NCI-H1092 (cell line): ENCODE results near the gene KANSL1L.
"Not testable (repeated sequence)": the region's sequence is repeated elsewhere in the genome, so short reads cannot be mapped to it uniquely, and the experiment has no call there.

Experiments used
- DNase-seq: peaks from one replicate; lab custom pipeline; 2025; lab: John Stamatoyannopoulos, UW

Gene KANSL1L

GRCh38 chr2:210177115-210177514 is 5.9 kb upstream of the KANSL1L start:
- DNase-seq = not testable (repeated sequence)

DNA sequence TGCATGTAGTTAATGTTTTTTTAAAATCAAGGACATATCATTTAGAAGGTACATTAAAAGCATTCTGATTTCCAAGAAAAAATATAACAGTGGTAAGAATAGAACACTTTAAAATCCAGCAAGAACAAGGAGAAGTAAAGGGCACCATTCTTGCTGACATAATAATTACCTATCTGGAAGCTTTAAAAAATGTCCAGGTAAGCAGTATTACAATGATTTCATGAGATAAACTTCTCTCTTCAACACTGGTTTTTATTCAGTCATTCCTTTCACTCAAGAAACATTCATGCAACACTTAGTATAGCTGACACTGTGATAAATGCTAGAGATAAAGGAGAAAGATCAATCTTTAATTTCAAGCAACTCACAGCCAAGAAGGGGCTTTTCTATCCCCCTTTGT is 2.9 kb upstream of the KANSL1L start:
- DNase-seq = no peak

DNA sequence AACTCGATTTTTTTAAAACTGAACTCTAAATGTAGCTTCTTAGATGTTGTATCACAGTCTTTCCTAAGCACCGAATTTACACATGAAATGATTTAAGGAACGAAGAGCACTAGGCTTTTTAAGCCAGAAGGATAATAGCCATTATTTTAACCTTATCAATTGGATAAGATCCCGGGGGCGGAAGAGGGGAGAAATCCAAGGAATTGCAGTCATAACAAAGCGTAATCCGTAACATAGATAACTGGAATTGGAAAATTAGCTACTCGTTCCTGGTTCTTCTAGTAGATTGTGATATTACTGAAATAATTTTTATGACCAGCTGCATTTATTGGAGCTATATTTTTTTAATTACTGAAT is 988 bp upstream of the KANSL1L start:
- DNase-seq = no peak

GRCh38 chr2:210170446-210171303 is 534 bp downstream of the KANSL1L start:
- DNase-seq = peak; percentile 88

- no peak for DNase-seq
These were observed 1.1 kb downstream of the KANSL1L start for GRCh38 chr2:210170196-210170445.

GRCh38 chr2:210169516-210170195 is 1.6 kb downstream of the KANSL1L start:
- no peak for DNase-seq

- no peak for DNase-seq
These were observed 4.0 kb downstream of the KANSL1L start for GRCh38 chr2:210167227-210167626.

DNA sequence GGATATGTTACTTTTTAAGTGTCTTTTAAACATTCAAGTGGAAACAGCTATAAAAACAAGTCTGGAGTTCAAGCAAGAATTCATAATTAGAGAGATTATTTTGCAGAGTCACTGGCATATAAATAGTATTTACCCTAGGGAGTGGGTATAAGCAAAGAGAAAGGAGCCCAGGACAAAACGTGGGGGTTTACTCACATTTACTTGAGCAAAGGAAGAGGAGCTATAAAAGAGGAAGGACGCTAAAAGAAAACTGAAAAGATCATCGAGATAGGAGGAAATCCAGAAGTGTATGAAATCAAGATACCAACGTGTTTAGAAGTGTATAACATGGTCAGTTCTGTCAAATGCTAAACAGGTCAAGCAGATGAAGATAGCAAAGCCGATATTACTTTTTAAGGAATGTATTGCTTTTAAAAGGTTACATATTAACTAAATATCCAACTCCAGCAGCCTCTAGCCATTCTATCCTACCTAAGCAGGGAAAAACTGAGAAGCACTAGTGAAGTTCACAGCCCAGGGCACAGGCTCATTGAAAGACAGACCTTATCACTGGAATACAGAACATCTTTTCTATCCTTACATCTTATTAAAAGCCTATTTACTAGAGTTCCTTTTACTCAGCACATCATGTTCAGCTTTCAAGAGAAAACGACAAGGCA is 8.6 kb downstream of the KANSL1L start:
- no peak for DNase-seq

DNA sequence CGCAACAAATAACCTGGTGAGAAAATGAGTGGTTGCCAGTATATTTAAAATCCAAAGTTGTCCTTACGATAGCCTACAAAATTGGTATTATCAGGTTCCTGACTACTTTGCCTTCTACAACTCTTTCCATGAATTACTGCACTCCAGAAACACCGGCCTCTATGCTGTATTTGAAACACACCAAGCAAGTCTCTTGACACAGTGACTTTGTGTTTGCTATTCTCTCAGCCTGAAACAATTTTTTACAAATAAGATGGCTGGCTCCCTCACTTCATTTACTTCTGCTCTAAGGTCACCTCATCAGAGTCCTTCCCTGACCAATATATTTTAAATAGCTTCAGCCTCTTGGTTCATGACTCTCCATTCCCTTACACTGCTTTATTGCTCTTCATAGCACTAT is 12.2 kb downstream of the KANSL1L start:
- no peak for DNase-seq

GRCh38 chr2:210158236-210158635 is 13.0 kb downstream of the KANSL1L start:
- no peak for DNase-seq

DNA sequence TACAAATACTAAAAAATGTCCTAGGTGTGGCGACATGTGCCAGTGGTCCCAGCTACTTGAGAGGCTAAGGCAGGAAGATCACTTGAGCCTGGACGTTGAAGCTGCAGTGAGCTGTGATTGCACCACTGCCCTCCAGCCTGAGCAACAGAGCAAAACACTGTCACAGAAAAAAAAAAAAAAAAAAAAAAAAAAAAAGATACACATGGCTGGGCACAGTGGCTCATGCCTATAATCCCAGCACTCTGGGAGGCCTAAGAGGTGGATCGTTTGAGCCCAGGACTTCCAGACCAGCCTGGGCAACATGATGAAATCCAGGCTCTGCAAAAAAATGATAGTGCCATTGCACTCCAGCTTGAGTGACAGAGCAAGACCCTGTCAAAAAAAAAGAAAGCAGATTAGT is 13.7 kb downstream of the KANSL1L start:
- no peak for DNase-seq

DNA sequence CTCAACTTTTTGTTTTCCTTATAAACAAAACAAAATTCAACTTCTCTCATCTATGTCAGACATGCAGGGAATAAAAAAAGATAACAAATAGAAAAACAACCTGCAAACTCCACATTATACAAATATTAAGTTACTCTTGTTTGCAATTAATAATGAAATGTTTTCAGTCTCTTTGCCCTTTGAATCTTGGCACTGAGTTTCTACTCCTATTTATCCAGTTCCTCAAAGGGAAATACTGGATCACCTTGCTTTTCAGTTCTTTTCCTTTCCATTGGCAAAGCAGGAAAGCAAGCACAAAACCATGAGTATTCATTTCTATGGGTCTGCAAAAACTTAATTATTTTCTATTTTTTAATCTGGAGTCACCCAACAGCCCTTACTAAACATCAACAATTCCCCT is 23.6 kb downstream of the KANSL1L start:
- DNase-seq = no peak

DNA sequence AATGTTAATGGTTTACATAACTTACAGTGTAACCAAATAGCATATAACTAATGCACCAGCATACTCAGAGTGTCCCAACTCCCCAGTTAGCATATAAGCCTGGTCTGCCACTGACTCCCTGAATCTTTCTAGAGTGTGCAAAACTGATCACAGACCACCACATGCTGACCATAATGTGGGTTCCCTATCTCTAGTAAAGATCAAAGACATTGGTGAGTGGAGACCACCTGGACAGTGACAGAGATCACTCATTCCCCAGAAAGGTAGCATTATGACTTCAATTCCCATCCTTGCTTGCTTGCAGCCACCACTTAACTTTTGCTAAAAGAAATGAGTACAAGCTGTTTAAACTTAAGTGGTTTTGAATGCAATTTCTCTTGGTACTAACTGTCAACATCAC is 39.0 kb downstream of the KANSL1L start:
- no peak for DNase-seq

DNA sequence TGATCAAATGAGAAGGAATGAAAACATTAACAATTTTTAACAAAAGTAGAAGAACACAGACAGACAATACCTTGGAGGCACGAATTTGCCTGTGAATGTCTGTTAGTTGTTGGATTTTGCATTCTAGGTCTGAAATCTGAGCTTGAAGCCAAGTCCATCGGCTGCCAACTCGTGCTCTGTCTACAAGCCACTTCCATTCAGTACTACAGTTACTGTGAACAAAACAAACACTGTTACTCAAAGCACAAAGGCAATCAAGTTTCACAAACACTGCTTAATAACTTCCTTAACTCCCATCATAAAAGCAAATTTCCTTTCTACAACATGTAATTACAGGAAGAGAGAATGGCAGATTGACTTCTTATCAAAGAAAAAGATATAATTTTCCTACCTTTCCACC is 42.2 kb downstream of the KANSL1L start:
- DNase-seq = no peak

DNA sequence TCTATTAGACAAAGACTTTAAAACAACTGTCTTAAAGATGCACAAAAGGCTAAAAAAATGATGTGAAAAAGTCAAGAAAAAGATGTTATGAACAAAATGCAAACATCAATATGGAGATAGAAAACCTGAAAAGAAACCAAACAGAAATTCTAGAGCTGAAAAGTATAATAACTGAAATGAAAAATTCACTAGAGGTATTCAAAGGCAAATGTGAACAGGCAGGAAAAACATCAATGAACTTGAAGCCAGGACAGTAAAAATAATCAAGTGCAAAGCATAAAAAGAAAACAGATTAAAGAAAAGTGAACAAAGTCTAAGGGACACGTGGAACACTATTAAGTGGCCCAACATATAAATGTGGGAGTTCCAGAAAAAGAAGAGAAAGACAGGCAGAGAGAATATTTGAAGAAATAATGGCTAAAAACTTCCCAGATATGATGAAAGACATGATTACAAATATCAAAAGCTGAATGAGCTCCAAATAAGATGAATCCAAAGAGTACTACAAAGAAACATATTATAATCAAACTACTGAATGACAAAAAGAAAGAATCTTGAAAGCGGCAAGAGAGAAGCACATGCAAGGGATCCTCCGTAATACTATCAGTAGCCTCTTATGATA is 57.5 kb downstream of the KANSL1L start:
- no peak for DNase-seq

DNA sequence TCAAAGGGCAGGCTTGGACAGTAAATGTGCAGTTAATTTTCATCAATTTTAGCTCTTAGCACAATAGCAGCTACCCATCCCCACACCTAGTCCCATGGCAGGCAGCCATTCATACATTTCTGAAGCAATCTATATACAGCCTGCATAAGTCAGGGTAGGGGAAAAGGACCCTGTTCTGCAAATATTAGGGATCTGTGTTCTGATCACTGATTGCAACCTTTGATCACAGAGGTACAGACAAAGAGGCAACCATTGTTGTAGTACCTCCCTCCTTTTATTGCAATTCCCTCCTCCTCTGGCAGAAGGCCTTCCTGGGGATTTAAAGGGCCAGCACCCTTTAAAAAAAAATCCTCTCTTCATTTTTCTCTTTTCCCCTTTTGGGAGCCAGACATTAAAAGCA is 58.3 kb downstream of the KANSL1L start:
- no peak for DNase-seq

- DNase-seq = no peak
These were observed 71.3 kb downstream of the KANSL1L start for GRCh38 chr2:210099940-210100339.

DNA sequence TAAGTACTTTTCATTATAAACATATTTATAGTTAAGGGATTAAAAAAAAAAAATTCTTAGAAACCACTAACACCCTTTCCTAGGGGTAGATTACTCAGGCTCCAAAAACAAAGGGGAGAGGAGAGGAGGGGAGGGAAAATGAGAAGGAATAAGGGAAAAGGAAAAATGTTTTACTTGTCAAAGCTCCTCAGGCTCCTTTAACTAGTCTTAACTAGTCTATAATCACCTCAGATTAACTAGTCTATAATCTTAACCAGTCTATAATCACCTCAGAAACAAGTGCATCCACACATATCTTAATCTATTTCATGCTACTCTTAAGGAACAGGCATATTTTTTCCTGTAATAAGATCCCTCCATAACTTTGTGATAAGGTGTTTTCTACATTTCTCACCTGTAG is 76.4 kb downstream of the KANSL1L start:
- no peak for DNase-seq

DNA sequence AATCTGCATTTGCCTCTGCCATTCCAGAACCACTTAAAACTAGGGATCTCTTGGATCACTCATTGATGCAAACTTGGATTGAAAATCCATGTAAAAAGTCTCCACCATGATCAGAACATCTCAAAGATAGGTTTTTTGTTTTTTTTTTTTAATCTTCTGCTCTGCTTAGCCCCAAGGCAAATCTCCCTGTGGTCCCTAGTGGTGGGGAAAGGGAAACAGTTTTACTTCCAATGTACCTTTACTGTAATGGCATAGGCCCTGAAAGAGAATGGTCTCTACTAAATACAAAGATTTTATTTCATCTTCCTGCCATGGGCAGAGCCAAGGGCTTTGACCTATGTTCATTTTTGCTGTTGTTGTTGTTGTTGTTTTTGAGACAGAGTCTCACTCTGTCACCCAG is 78.4 kb downstream of the KANSL1L start:
- no peak for DNase-seq

- DNase-seq = no peak
These were observed 84.3 kb downstream of the KANSL1L start for GRCh38 chr2:210086930-210087329.

GRCh38 chr2:210086292-210086691 is 84.9 kb downstream of the KANSL1L start:
- DNase-seq = no peak

DNA sequence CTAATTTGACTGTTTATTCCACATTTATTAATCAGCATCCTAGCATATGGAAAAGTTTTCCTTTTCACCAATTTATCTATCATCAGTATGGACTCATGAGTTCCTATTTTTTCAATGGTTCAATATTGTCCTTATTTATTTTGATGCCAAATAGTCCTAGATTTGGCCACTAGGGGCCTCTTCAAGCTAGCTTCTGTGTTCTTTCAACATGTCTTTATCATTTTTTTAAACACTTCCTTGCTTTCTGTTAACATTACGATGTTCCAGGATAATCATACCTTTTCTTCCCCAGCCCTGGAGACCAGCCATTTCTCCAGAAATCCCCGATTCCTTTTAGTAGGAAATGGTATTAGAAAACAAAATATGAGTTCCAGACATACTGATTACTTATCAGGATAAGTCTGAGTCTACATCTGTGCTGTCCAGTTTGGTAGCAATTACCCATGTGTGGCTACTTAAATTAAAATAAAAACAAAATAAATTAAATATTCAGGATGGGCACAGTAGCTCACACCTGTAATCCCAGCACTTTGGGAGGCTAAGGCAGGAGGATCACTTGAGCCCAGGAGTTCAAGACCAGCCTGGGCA is 98.2 kb downstream of the KANSL1L start:
- no peak for DNase-seq

GRCh38 chr2:210072493-210072892 is 98.7 kb downstream of the KANSL1L start:
- DNase-seq = no peak
